Smooth muscle cell (in vitro differentiated cells): Measurements from ENCODE around the gene PAPOLA. TPM values are rescaled to one million over a fixed set of nuclear protein-coding genes. Genes with fewer than 3 reads are reported as not detected.

Source experiments
- DNase-seq: peaks from one replicate; lab custom pipeline; 2025; ENCODE audit not compliant: unreplicated experiment; lab: John Stamatoyannopoulos, UW
- H2AFZ ChIP-seq: fragments of 200-600 bp; sonication (generic); 2 replicates; pipeline ENCODE4 v1.6.0; 2016; ENCODE audit warnings: antibody characterized with exemption, low read depth, mild to moderate bottlenecking
- H3F3A ChIP-seq: fragments of 200-600 bp; sonication (generic); 2 replicates; pipeline ENCODE4 v1.6.0; 2017; ENCODE audit warnings: antibody characterized with exemption, low read depth
- H3K27ac ChIP-seq: fragments of 200-600 bp; sonication (generic); 2 replicates; pipeline ENCODE4 v1.5.1; 2016; ENCODE audit warnings: low read depth, mild to moderate bottlenecking
- H3K27me3 ChIP-seq: fragments of 200-600 bp; sonication (generic); 2 replicates; pipeline ENCODE4 v1.6.1; 2016; ENCODE audit warnings: low read depth, mild to moderate bottlenecking
- H3K36me3 ChIP-seq: fragments of 200-600 bp; sonication (generic); 2 replicates; pipeline ENCODE4 v1.5.1; 2016; ENCODE audit warnings: low read depth
- H3K4me1 ChIP-seq: fragments of 200-600 bp; sonication (generic); 2 replicates; pipeline ENCODE4 v1.5.1; 2016; ENCODE audit warnings: low read depth
- H3K4me2 ChIP-seq: fragments of 200-600 bp; sonication (generic); 2 replicates; pipeline ENCODE4 v1.6.0; 2016; ENCODE audit warnings: mild to moderate bottlenecking
- H3K4me3 ChIP-seq: fragments of 200-600 bp; sonication (generic); 2 replicates; pipeline ENCODE4 v1.5.1; 2016; ENCODE audit warnings: mild to moderate bottlenecking
- H3K79me2 ChIP-seq: fragments of 200-600 bp; sonication (generic); 2 replicates; pipeline ENCODE4 v1.6.0; 2016; ENCODE audit warnings: low read depth, mild to moderate bottlenecking
- H3K9ac ChIP-seq: fragments of 200-600 bp; sonication (generic); 2 replicates; pipeline ENCODE4 v1.6.0; 2016; ENCODE audit warnings: low read depth
- H3K9me3 ChIP-seq: fragments of 200-600 bp; sonication (generic); replicated peaks from 2 replicates; pipeline ENCODE4 v1.5.1; 2016; ENCODE audit warnings: low read depth
- H4K20me1 ChIP-seq: fragments of 200-600 bp; sonication (generic); 2 replicates; pipeline ENCODE4 v1.6.0; 2016; ENCODE audit warnings: low read depth
- WGBS: methylation state at CpG from one replicate; pipeline ENCODE4 v1.1.7; 2016; ENCODE audit warnings: low lambda C conversion rate; 5-methylcytosine and 5-hydroxymethylcytosine counted together
- polyA plus RNA-seq: library from polyadenylated mRNA; unstranded; fragments of >200 nt; fragmentation: Nextera tagmentation; extraction: Ambion mirVana; gene quantifications from 2 replicates; pipeline ENCODE4 v1.2.1, GENCODE V29; 2016
- total RNA-seq: library from RNA; depleted of rRNA; stranded (reverse); fragments of >200 nt; gene quantifications from 2 replicates; pipeline ENCODE4 v1.2.3, GENCODE V29; 2014
- TF ChIP-seq, protein P1 (sequence below): fragments of 200-600 bp; sonication (generic); IDR thresholded peaks from 2 replicates; pipeline ENCODE4 v1.5.1; 2017; ENCODE audit warnings: borderline replicate concordance, mild to moderate bottlenecking, antibody characterized with exemption; ENCODE audit not compliant: insufficient read depth, poor library complexity, severe bottlenecking

Gene PAPOLA
- total and polyA plus RNA-seq, 2 experiments from 2014 or later = 109 to 137 TPM

DNA sequence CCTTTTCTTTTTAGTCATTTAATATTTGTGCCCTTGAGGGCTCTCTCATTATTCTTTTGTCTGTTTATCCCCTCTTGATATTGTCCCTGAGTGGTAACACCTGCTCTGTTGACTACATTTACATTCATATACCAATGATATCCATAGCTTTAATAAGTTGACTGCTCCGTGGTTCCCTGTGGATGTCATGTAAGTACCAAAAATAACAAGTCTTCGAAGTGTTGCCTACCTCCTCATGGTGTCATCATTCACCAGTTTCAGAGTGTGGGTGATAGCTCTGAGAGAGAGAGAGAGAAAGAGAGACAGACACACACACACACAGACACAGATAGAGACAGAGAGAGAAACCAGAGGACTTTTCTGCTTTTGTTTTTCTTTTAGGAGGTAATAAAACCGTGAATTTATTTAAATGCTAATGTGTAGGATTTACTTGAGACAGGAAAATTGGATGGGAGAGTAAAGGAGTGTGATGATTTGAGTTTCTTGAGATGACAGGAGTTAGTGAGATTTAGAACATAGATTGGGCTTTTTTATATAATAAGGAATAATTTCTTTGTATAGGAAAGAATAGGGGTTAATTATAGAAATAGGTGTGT lies 52.2 kb downstream of the PAPOLA start:
- no peak for DNase-seq
- peaks cover 33% of the 10 kb centered on the region for H3K36me3 ChIP-seq
- H2AFZ ChIP-seq = no peak overlapping the region
- H3K4me3 ChIP-seq = no peak overlapping the region
- H3K27me3 ChIP-seq = no peaks in the 10 kb centered on the region
- peaks cover 22% of the 10 kb centered on the region for H4K20me1 ChIP-seq
- WGBS = 89% methylated on average over 3 of the region's 3 CpGs
- H3K4me2 ChIP-seq = no peak overlapping the region
- H3K9me3 ChIP-seq = no peaks in the 10 kb centered on the region
- no peak overlapping the region for H3K27ac ChIP-seq
- no peak overlapping the region for H3K9ac ChIP-seq
- peaks cover 3% of the 10 kb centered on the region for H3K79me2 ChIP-seq
- TF ChIP-seq, protein P1, sequence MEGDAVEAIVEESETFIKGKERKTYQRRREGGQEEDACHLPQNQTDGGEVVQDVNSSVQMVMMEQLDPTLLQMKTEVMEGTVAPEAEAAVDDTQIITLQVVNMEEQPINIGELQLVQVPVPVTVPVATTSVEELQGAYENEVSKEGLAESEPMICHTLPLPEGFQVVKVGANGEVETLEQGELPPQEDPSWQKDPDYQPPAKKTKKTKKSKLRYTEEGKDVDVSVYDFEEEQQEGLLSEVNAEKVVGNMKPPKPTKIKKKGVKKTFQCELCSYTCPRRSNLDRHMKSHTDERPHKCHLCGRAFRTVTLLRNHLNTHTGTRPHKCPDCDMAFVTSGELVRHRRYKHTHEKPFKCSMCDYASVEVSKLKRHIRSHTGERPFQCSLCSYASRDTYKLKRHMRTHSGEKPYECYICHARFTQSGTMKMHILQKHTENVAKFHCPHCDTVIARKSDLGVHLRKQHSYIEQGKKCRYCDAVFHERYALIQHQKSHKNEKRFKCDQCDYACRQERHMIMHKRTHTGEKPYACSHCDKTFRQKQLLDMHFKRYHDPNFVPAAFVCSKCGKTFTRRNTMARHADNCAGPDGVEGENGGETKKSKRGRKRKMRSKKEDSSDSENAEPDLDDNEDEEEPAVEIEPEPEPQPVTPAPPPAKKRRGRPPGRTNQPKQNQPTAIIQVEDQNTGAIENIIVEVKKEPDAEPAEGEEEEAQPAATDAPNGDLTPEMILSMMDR = no peak
- H3K4me1 ChIP-seq = no peaks in the 10 kb centered on the region
- no peaks in the 10 kb centered on the region for H3F3A ChIP-seq

- 100% methylated on average over 1 of the region's 1 CpG for WGBS
- Histone ChIP-seq H3K27ac (no peak overlapping the region), H3K4me3 (no peak overlapping the region), H3F3A (no peaks in the 10 kb centered on the region), H3K27me3 (no peaks in the 10 kb centered on the region), H3K4me2 (no peak overlapping the region), H3K79me2 (peaks cover 3% of the 10 kb centered on the region), H3K36me3 (peaks cover 23% of the 10 kb centered on the region), H3K9me3 (no peaks in the 10 kb centered on the region), H4K20me1 (peaks cover 19% of the 10 kb centered on the region), H3K4me1 (no peaks in the 10 kb centered on the region), H3K9ac (no peak overlapping the region), H2AFZ (no peak overlapping the region)
- no peak for DNase-seq
- TF ChIP-seq, protein P1 = no peak
Measured at GRCh38 chr14:96559571-96559970, 57.4 kb downstream of the PAPOLA start.

DNA sequence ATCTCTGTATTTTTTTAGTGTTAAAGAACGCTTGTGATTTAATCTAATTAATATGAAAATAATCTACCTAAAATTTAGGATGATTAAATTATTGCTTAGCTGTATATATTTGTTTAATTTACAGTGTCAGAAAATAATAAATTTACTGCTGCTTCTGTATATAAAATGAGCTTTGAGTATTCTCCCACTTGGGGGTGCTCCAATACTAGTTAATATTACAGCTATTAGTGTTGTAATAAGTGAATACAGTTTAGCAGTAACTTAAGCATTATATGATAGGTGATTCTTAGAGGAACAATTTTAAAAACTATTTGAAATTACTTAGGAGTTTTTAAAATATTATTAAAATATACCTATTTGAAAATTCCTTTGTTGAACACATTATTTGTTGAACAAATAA lies 62.2 kb downstream of the PAPOLA start:
- Histone ChIP-seq H4K20me1 (peaks cover 40% of the 10 kb centered on the region), H3K27me3 (no peaks in the 10 kb centered on the region), H3K4me2 (no peak overlapping the region), H3K79me2 (peaks cover 3% of the 10 kb centered on the region), H3K36me3 (peaks cover 11% of the 10 kb centered on the region), H3K4me1 (no peaks in the 10 kb centered on the region), H2AFZ (no peak overlapping the region), H3K9me3 (no peaks in the 10 kb centered on the region), H3F3A (no peaks in the 10 kb centered on the region), H3K9ac (no peak overlapping the region), H3K4me3 (no peak overlapping the region), H3K27ac (no peak overlapping the region)
- TF ChIP-seq, protein P1 = no peak
- no peak for DNase-seq
- 97% methylated on average over 1 of the region's 1 CpG for WGBS

DNA sequence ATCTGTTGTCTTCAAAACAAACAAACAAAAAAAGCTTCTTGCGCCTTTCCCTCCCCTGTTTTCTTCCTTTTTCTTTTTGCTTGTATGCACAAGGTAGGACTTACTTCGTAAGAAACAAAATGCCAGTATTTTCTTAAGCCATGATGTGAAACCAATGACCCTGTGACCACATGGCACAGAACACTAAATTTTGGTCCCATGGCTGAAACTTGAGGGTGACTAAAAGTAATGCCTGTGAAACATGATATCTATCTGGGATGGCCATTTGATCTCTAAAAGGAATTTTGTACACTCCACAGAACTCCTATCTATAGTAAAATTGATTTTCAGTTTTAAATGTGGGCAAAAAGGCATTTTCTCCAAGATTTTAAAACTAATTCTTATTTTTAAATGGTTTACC lies 63.6 kb downstream of the PAPOLA start:
- Histone ChIP-seq H3K36me3 (peaks cover 11% of the 10 kb centered on the region), H3K4me2 (no peak overlapping the region), H4K20me1 (peaks cover 53% of the 10 kb centered on the region), H3F3A (no peaks in the 10 kb centered on the region), H3K4me1 (no peaks in the 10 kb centered on the region), H2AFZ (no peak overlapping the region), H3K9me3 (no peaks in the 10 kb centered on the region), H3K27ac (no peak overlapping the region), H3K27me3 (no peaks in the 10 kb centered on the region), H3K9ac (no peak overlapping the region), H3K79me2 (peaks cover 3% of the 10 kb centered on the region), H3K4me3 (no peak overlapping the region)
- TF ChIP-seq, protein P1 = no peak
- no peak for DNase-seq
- WGBS = 97% methylated on average over 2 of the region's 2 CpGs
